ENCODE measurements around the gene ST3GAL5.

The ST3GAL5 gene

GRCh38 chr2:85850451-85850850 is 38.3 kb downstream of the ST3GAL5 start:
- Histone ChIP-seq H3K27ac (ENCODE audit: low read length) (no peak overlapping the region), H3K27me3 (ENCODE audit: insufficient read depth, low read length, poor library complexity) (no peaks in the 10 kb centered on the region), H3K9me3 (ENCODE audit: insufficient read depth, low read length, severe bottlenecking) (no peaks in the 10 kb centered on the region), H3K9ac (ENCODE audit: low read depth, low read length) (no peak overlapping the region), H3K4me3 (ENCODE audit: low read depth in 1 of 2, low read length in 2 of 2) (no peak overlapping the region), H2AFZ (ENCODE audit: low read depth, low read length) (no peak overlapping the region), H4K20me1 (ENCODE audit: insufficient read depth, low read length) (no peaks in the 10 kb centered on the region), H3K36me3 (ENCODE audit: insufficient read depth, low read length) (peaks cover 44% of the 10 kb centered on the region), H3K4me2 (ENCODE audit: insufficient read depth, low read length) (no peak overlapping the region), H3K4me1 (ENCODE audit: insufficient read depth, low read length) (peaks cover 32% of the 10 kb centered on the region), H3K79me2 (ENCODE audit: insufficient read depth, low read length) (no peaks in the 10 kb centered on the region)
- ATAC-seq (ENCODE audit: insufficient read depth, low read depth): no peak
- DNase-seq: no peak
- TF ChIP-seq EZH2 (IDR thresholded peaks at IDR 0.05; ENCODE audit: borderline replicate concordance, low read depth, low read length, severe bottlenecking): no peak
- TF ChIP-seq CTCF (IDR thresholded peaks at IDR 0.05; ENCODE audit: borderline replicate concordance, extremely low read depth, low read length, poor library complexity, severe bottlenecking): no peak

- no peak overlapping the region for H3K27ac ChIP-seq (ENCODE audit: low read length)
- no peaks in the 10 kb centered on the region for H4K20me1 ChIP-seq (ENCODE audit: insufficient read depth, low read length)
- no peaks in the 10 kb centered on the region for H3K27me3 ChIP-seq (ENCODE audit: insufficient read depth, low read length, poor library complexity)
- DNase-seq (no peak), ATAC-seq (ENCODE audit: insufficient read depth, low read depth) (no peak)
- H3K9ac ChIP-seq (ENCODE audit: low read depth, low read length): no peak overlapping the region
- no peak overlapping the region for H2AFZ ChIP-seq (ENCODE audit: low read depth, low read length)
- H3K4me3 ChIP-seq (ENCODE audit: low read depth in 1 of 2, low read length in 2 of 2): no peak overlapping the region
- H3K36me3 ChIP-seq (ENCODE audit: insufficient read depth, low read length): peaks cover 57% of the 10 kb centered on the region
- no peaks in the 10 kb centered on the region for H3K79me2 ChIP-seq (ENCODE audit: insufficient read depth, low read length)
- H3K4me2 ChIP-seq (ENCODE audit: insufficient read depth, low read length): no peak overlapping the region
- H3K9me3 ChIP-seq (ENCODE audit: insufficient read depth, low read length, severe bottlenecking): no peaks in the 10 kb centered on the region
- TF ChIP-seq CTCF (IDR thresholded peaks at IDR 0.05; ENCODE audit: borderline replicate concordance, extremely low read depth, low read length, poor library complexity, severe bottlenecking) (no peak), EZH2 (IDR thresholded peaks at IDR 0.05; ENCODE audit: borderline replicate concordance, low read depth, low read length, severe bottlenecking) (no peak)
- peaks cover 1% of the 10 kb centered on the region; the same call in 1 of the 2 replicates for H3K4me1 ChIP-seq (ENCODE audit: insufficient read depth, low read length)
These were observed 41.7 kb downstream of the ST3GAL5 start for GRCh38 chr2:85847051-85847588.

- H3K9ac ChIP-seq (ENCODE audit: low read depth, low read length): no peak overlapping the region
- no peaks in the 10 kb centered on the region for H3K79me2 ChIP-seq (ENCODE audit: insufficient read depth, low read length)
- no peak overlapping the region for H3K4me3 ChIP-seq (ENCODE audit: low read depth in 1 of 2, low read length in 2 of 2)
- H3K4me1 ChIP-seq (ENCODE audit: insufficient read depth, low read length): no peaks in the 10 kb centered on the region
- no peak overlapping the region for H3K4me2 ChIP-seq (ENCODE audit: insufficient read depth, low read length)
- no peaks in the 10 kb centered on the region for H3K27me3 ChIP-seq (ENCODE audit: insufficient read depth, low read length, poor library complexity)
- DNase-seq (no peak), ATAC-seq (ENCODE audit: insufficient read depth, low read depth) (no peak)
- H4K20me1 ChIP-seq (ENCODE audit: insufficient read depth, low read length): no peaks in the 10 kb centered on the region
- TF ChIP-seq EZH2 (IDR thresholded peaks at IDR 0.05; ENCODE audit: borderline replicate concordance, low read depth, low read length, severe bottlenecking): no peak
- TF ChIP-seq CTCF (IDR thresholded peaks at IDR 0.05; ENCODE audit: borderline replicate concordance, extremely low read depth, low read length, poor library complexity, severe bottlenecking): no peak
- no peak overlapping the region for H2AFZ ChIP-seq (ENCODE audit: low read depth, low read length)
- H3K27ac ChIP-seq (ENCODE audit: low read length): no peak overlapping the region
- H3K36me3 ChIP-seq (ENCODE audit: insufficient read depth, low read length): peaks cover 57% of the 10 kb centered on the region
- no peaks in the 10 kb centered on the region for H3K9me3 ChIP-seq (ENCODE audit: insufficient read depth, low read length, severe bottlenecking)
These were observed 42.4 kb downstream of the ST3GAL5 start for GRCh38 chr2:85846411-85846810.

GRCh38 chr2:85844486-85844885 is 44.3 kb downstream of the ST3GAL5 start:
- Histone ChIP-seq H3K27me3 (ENCODE audit: insufficient read depth, low read length, poor library complexity) (no peaks in the 10 kb centered on the region), H3K79me2 (ENCODE audit: insufficient read depth, low read length) (no peaks in the 10 kb centered on the region), H2AFZ (ENCODE audit: low read depth, low read length) (no peak overlapping the region), H3K27ac (ENCODE audit: low read length) (no peak overlapping the region), H3K36me3 (ENCODE audit: insufficient read depth, low read length) (peaks cover 49% of the 10 kb centered on the region), H4K20me1 (ENCODE audit: insufficient read depth, low read length) (no peaks in the 10 kb centered on the region), H3K4me3 (ENCODE audit: low read depth in 1 of 2, low read length in 2 of 2) (no peak overlapping the region), H3K4me1 (ENCODE audit: insufficient read depth, low read length) (no peaks in the 10 kb centered on the region), H3K9ac (ENCODE audit: low read depth, low read length) (no peak overlapping the region), H3K9me3 (ENCODE audit: insufficient read depth, low read length, severe bottlenecking) (no peaks in the 10 kb centered on the region), H3K4me2 (ENCODE audit: insufficient read depth, low read length) (no peak overlapping the region)
- ATAC-seq (ENCODE audit: insufficient read depth, low read depth): no peak
- TF ChIP-seq CTCF (IDR thresholded peaks at IDR 0.05; ENCODE audit: borderline replicate concordance, extremely low read depth, low read length, poor library complexity, severe bottlenecking): no peak
- no peak for TF ChIP-seq EZH2 (IDR thresholded peaks at IDR 0.05; ENCODE audit: borderline replicate concordance, low read depth, low read length, severe bottlenecking)
- DNase-seq: no peak
